Mesenchymal stem cell (in vitro differentiated cells and primary cell): ENCODE measurements around the gene SKAP1.

Experiments
- DNase-seq: peaks from one replicate; pipeline ENCODE4 v3.0.0-alpha.2; 2013
- H2AFZ ChIP-seq: one replicate; pipeline ENCODE4 v1.6.1; 2013; ENCODE audit warnings: low read depth, mild to moderate bottlenecking, control low read depth, inconsistent platforms, low read length, moderate library complexity
- H2AK5ac ChIP-seq: 2 replicates; pipeline ENCODE4 v1.6.1; 2013; ENCODE audit warnings: low read length, moderate library complexity, mild to moderate bottlenecking, inconsistent platforms; ENCODE audit not compliant: severe bottlenecking
- H2BK120ac ChIP-seq: one replicate; pipeline ENCODE4 v1.6.1; 2013; ENCODE audit warnings: low read depth, mild to moderate bottlenecking, inconsistent platforms, low read length, moderate library complexity
- H2BK12ac ChIP-seq, 2 experiments: one replicate each; pipeline ENCODE4 v1.6.1; 2013; ENCODE audit warnings: inconsistent platforms in 2 of 2, low read length in 2 of 2, mild to moderate bottlenecking in 2 of 2, moderate library complexity in 2 of 2, control low read depth in 1 of 2
- H2BK15ac ChIP-seq: one replicate; pipeline ENCODE4 v1.6.1; 2013; ENCODE audit warnings: mild to moderate bottlenecking, low read depth, inconsistent platforms; ENCODE audit not compliant: poor library complexity, severe bottlenecking
- H2BK5ac ChIP-seq: 2 replicates; pipeline ENCODE4 v1.6.1; 2013; ENCODE audit warnings: low read depth, mild to moderate bottlenecking, low read length, control low read depth, inconsistent platforms; ENCODE audit not compliant: poor library complexity, severe bottlenecking
- H3K14ac ChIP-seq, 2 experiments: one replicate each; pipeline ENCODE4 v1.6.1; 2013; ENCODE audit warnings: inconsistent platforms in 2 of 2, low read length in 2 of 2, control low read depth in 1 of 2, mild to moderate bottlenecking in 1 of 2, moderate library complexity in 1 of 2
- H3K18ac ChIP-seq, 2 experiments: one replicate each; pipeline ENCODE4 v1.6.1; 2013; ENCODE audit warnings: inconsistent platforms in 2 of 2, low read length in 2 of 2, control low read depth in 1 of 2, low read depth in 1 of 2, mild to moderate bottlenecking in 1 of 2
- H3K23ac ChIP-seq, 2 experiments: one replicate each; pipeline ENCODE4 v1.6.1; 2013; ENCODE audit warnings: inconsistent platforms in 2 of 2, low read length in 2 of 2, mild to moderate bottlenecking in 2 of 2, moderate library complexity in 2 of 2, control low read depth in 1 of 2
- H3K27ac ChIP-seq: 2 replicates; pipeline ENCODE4 v1.5.1; 2013; ENCODE audit warnings: mild to moderate bottlenecking, moderate library complexity, low read length, control low read depth, inconsistent platforms; ENCODE audit not compliant: poor library complexity, severe bottlenecking
- H3K27me3 ChIP-seq, 2 experiments: 2 replicates each; pipeline versions ENCODE4 v1.6.1 to v1.7.0; 2013; ENCODE audit warnings: low read length in 2 of 2, mild to moderate bottlenecking in 2 of 2, moderate library complexity in 2 of 2, control low read depth in 1 of 2, inconsistent platforms in 1 of 2; ENCODE audit not compliant: control insufficient read depth in 1 of 2, insufficient read depth in 1 of 2
- H3K36me3 ChIP-seq, 2 experiments: 2 replicates each; pipeline versions ENCODE4 v1.6.1 to v1.7.0; 2013; ENCODE audit warnings: low read length in 2 of 2, control low read depth in 1 of 2, inconsistent platforms in 1 of 2, low read depth in 1 of 2, mild to moderate bottlenecking in 1 of 2; ENCODE audit not compliant: insufficient read depth in 2 of 2, control insufficient read depth in 1 of 2
- H3K4ac ChIP-seq, 2 experiments: one replicate each; pipeline ENCODE4 v1.6.1; 2013; ENCODE audit warnings: inconsistent platforms in 2 of 2, low read length in 2 of 2, mild to moderate bottlenecking in 2 of 2, moderate library complexity in 2 of 2, control low read depth in 1 of 2, low read depth in 1 of 2
- H3K4me1 ChIP-seq: 2 replicates; pipeline ENCODE4 v1.6.1; 2013; ENCODE audit warnings: low read depth, low read length, control low read depth; ENCODE audit not compliant: control insufficient read depth, insufficient read depth
- H3K4me2 ChIP-seq: 2 replicates; pipeline ENCODE4 v1.6.1; 2013; ENCODE audit warnings: low read length, mild to moderate bottlenecking, inconsistent platforms; ENCODE audit not compliant: poor library complexity, severe bottlenecking
- H3K4me3 ChIP-seq, 2 experiments: 2 replicates each; pipeline versions ENCODE4 v1.5.1 to v1.7.0; 2013; ENCODE audit warnings: low read length in 2 of 2, mild to moderate bottlenecking in 2 of 2, control low read depth in 1 of 2, low read depth in 1 of 2; ENCODE audit not compliant: insufficient read depth in 1 of 2
- H3K79me1 ChIP-seq: replicated peaks from 2 replicates; pipeline ENCODE4 v1.6.1; 2013; ENCODE audit warnings: mild to moderate bottlenecking, control low read depth, low read length, inconsistent platforms; ENCODE audit not compliant: poor library complexity, severe bottlenecking
- H3K9ac ChIP-seq: 2 replicates; pipeline ENCODE4 v1.7.0; 2013; ENCODE audit warnings: mild to moderate bottlenecking, low read length, moderate library complexity
- H3K9me3 ChIP-seq: 2 replicates; pipeline ENCODE4 v1.7.0; 2013; ENCODE audit warnings: mild to moderate bottlenecking, low read length; ENCODE audit not compliant: control insufficient read depth
- H4K8ac ChIP-seq: one replicate; pipeline ENCODE4 v1.6.1; 2013; ENCODE audit warnings: inconsistent platforms, mild to moderate bottlenecking, low read length, moderate library complexity
- H4K91ac ChIP-seq: one replicate; pipeline ENCODE4 v1.6.1; 2013; ENCODE audit warnings: mild to moderate bottlenecking, low read length, inconsistent platforms
- WGBS: methylation state at CpG from one replicate; pipeline ENCODE4 v1.1.7; 2013; ENCODE audit warnings: mixed read lengths; 5-methylcytosine and 5-hydroxymethylcytosine counted together

The SKAP1 gene

GRCh38 chr17:48150597-48151001 lies 279.4 kb downstream of the SKAP1 start:
- DNase-seq = no peak
- Histone ChIP-seq H3K14ac (no peak overlapping the region), H4K8ac (no peak overlapping the region), H3K4me2 (no peak overlapping the region), H3K23ac (no peak overlapping the region), H3K36me3 (no peaks in the 10 kb centered on the region), H3K79me1 (no peaks in the 10 kb centered on the region), H2BK5ac (no peak overlapping the region), H2AFZ (no peak overlapping the region), H2BK12ac (no peak overlapping the region), H3K27ac (no peak overlapping the region), H3K4me3 (no peak overlapping the region), H2BK120ac (no peak overlapping the region), H4K91ac (no peak overlapping the region), H3K4me1 (no peaks in the 10 kb centered on the region), H3K4ac (no peak overlapping the region), H3K9me3 (no peaks in the 10 kb centered on the region), H2BK15ac (no peak overlapping the region), H2AK5ac (no peak overlapping the region), H3K18ac (no peak overlapping the region), H3K27me3 (peaks cover 61 to 90% of the 10 kb centered on the region in 2 experiments), H3K9ac (no peak overlapping the region)
- 79% methylated on average over 10 of the region's 11 CpGs for WGBS

- Histone ChIP-seq H3K9me3 (no peaks in the 10 kb centered on the region), H2AFZ (no peak overlapping the region), H3K27me3 (peaks cover 60 to 90% of the 10 kb centered on the region in 2 experiments), H4K91ac (no peak overlapping the region), H3K79me1 (no peaks in the 10 kb centered on the region), H3K4ac (no peak overlapping the region), H3K4me3 (no peak overlapping the region), H3K4me1 (no peaks in the 10 kb centered on the region), H2BK120ac (no peak overlapping the region), H3K18ac (no peak overlapping the region), H3K14ac (no peak overlapping the region), H3K23ac (no peak overlapping the region), H3K36me3 (no peaks in the 10 kb centered on the region), H2BK5ac (no peak overlapping the region), H3K27ac (no peak overlapping the region), H4K8ac (no peak overlapping the region), H2BK12ac (no peak overlapping the region), H3K9ac (no peak overlapping the region), H3K4me2 (no peak overlapping the region), H2AK5ac (no peak overlapping the region), H2BK15ac (no peak overlapping the region)
- no peak for DNase-seq
- WGBS = 100% methylated on average over 1 of the region's 4 CpGs
Measured at GRCh38 chr17:48149787-48150463, 280.1 kb downstream of the SKAP1 start.

GRCh38 chr17:48148854-48149786 lies 280.9 kb downstream of the SKAP1 start:
- Histone ChIP-seq H3K36me3 (no peaks in the 10 kb centered on the region), H3K4ac (no peak overlapping the region), H3K23ac (no peak overlapping the region), H3K4me1 (no peaks in the 10 kb centered on the region), H3K27ac (no peak overlapping the region), H3K9me3 (no peaks in the 10 kb centered on the region), H3K4me2 (no peak overlapping the region), H3K18ac (no peak overlapping the region), H4K8ac (no peak overlapping the region), H4K91ac (no peak overlapping the region), H3K4me3 (no peak overlapping the region), H3K27me3 (peaks cover 65 to 93% of the 10 kb centered on the region in 2 experiments), H2BK5ac (no peak overlapping the region), H3K79me1 (no peaks in the 10 kb centered on the region), H3K14ac (no peak overlapping the region), H3K9ac (no peak overlapping the region), H2BK15ac (no peak overlapping the region), H2BK120ac (no peak overlapping the region), H2BK12ac (no peak overlapping the region), H2AK5ac (no peak overlapping the region), H2AFZ (no peak overlapping the region)
- 73% methylated on average over 12 of the region's 16 CpGs for WGBS
- no peak for DNase-seq

GRCh38 chr17:48148029-48148770 lies 281.8 kb downstream of the SKAP1 start:
- H3K27ac ChIP-seq = no peak overlapping the region
- peaks cover 70 to 96% of the 10 kb centered on the region in 2 experiments for H3K27me3 ChIP-seq
- no peak overlapping the region for H3K23ac ChIP-seq
- H3K4me3 ChIP-seq = no peak overlapping the region
- H3K4me1 ChIP-seq = no peaks in the 10 kb centered on the region
- no peak overlapping the region for H3K4ac ChIP-seq
- H3K9me3 ChIP-seq = no peaks in the 10 kb centered on the region
- H2BK120ac ChIP-seq = no peak overlapping the region
- WGBS = 91% methylated on average over 10 of the region's 14 CpGs
- no peak overlapping the region for H4K8ac ChIP-seq
- DNase-seq = no peak
- H2AFZ ChIP-seq = no peak overlapping the region
- H4K91ac ChIP-seq = no peak overlapping the region
- H3K9ac ChIP-seq = no peak overlapping the region
- no peak overlapping the region for H2BK15ac ChIP-seq
- no peak overlapping the region for H3K18ac ChIP-seq
- no peaks in the 10 kb centered on the region for H3K36me3 ChIP-seq
- no peak overlapping the region for H3K4me2 ChIP-seq
- no peaks in the 10 kb centered on the region for H3K79me1 ChIP-seq
- no peak overlapping the region for H3K14ac ChIP-seq
- no peak overlapping the region for H2BK12ac ChIP-seq
- H2AK5ac ChIP-seq = no peak overlapping the region
- no peak overlapping the region for H2BK5ac ChIP-seq
